HG02759 (cell line): ENCODE measurements around the gene CLEC16A.
A peak's percentile ranks its signal among the peaks of the same experiment; 100 is the strongest.

Source experiments
- ATAC-seq: cut with Tn5 transposase; IDR thresholded peaks from one replicate; pipeline ENCODE4 v1.9.1; 2021; ENCODE audit warnings: mild to moderate bottlenecking, moderate library complexity; ENCODE audit not compliant: unreplicated experiment

Gene CLEC16A

GRCh38 chr16:11076259-11077018 lies 132.1 kb downstream of the CLEC16A start:
- peak; percentile 79 for ATAC-seq

GRCh38 chr16:11078812-11079459 lies 134.6 kb downstream of the CLEC16A start:
- no peak for ATAC-seq

- ATAC-seq = no peak
These were observed 135.4 kb downstream of the CLEC16A start for GRCh38 chr16:11079652-11080187.

GRCh38 chr16:11080327-11080967 lies 136.1 kb downstream of the CLEC16A start:
- no peak for ATAC-seq

GRCh38 chr16:11080999-11081630 lies 136.8 kb downstream of the CLEC16A start:
- no peak for ATAC-seq

GRCh38 chr16:11082108-11082859 lies 137.9 kb downstream of the CLEC16A start:
- ATAC-seq = no peak

GRCh38 chr16:11082860-11083388 lies 138.6 kb downstream of the CLEC16A start:
- no peak for ATAC-seq

- ATAC-seq = no peak
These were observed 140.1 kb downstream of the CLEC16A start for GRCh38 chr16:11084484-11084875.

- no peak for ATAC-seq
These were observed 140.6 kb downstream of the CLEC16A start for GRCh38 chr16:11084876-11085485.

GRCh38 chr16:11085916-11086315 lies 141.6 kb downstream of the CLEC16A start:
- no peak for ATAC-seq

- no peak for ATAC-seq
These were observed 143.3 kb downstream of the CLEC16A start for GRCh38 chr16:11087691-11088073.

GRCh38 chr16:11088074-11088730 lies 143.8 kb downstream of the CLEC16A start:
- no peak for ATAC-seq

GRCh38 chr16:11088831-11089230 lies 144.5 kb downstream of the CLEC16A start:
- ATAC-seq = no peak

GRCh38 chr16:11089504-11090124 lies 145.2 kb downstream of the CLEC16A start:
- no peak for ATAC-seq

GRCh38 chr16:11090232-11090631 lies 145.9 kb downstream of the CLEC16A start:
- no peak for ATAC-seq

- ATAC-seq = no peak
These were observed 146.8 kb downstream of the CLEC16A start for GRCh38 chr16:11091021-11091785.

- ATAC-seq = no peak
These were observed 148.6 kb downstream of the CLEC16A start for GRCh38 chr16:11092788-11093571.
